Adrenal gland (tissue), 5 donors: ENCODE measurements around the gene HES7.

Experiments used
- POLR2A ChIP-seq, 2 donors: fragments of 450-650 bp; IDR thresholded peaks; one replicate each; pipeline ENCODE4 v1.6.1; 2017; ENCODE audit warnings: antibody characterized with exemption in 2 of 2, mild to moderate bottlenecking in 2 of 2, moderate library complexity in 1 of 2
- TF ChIP-seq, protein P1 (sequence below), 6 experiments: fragments of 450-650 bp in 4 of 6; fragments of 200-600 bp in 2 of 6; sonication (generic) in 1 of 6; IDR thresholded peaks; 1 replicate in 5 of 6; 2 replicates in 1 of 6; pipeline versions ENCODE4 v1.5.1 to v1.8.0; 2016 to 2021; ENCODE audit warnings: antibody characterized with exemption in 6 of 6, mild to moderate bottlenecking in 2 of 6, moderate library complexity in 1 of 6
- donor health status: DM: no; HTN: no; CAD: no.

GRCh38 chr17:8095361-8095760 lies 28.5 kb downstream of the HES7 start:
- TF ChIP-seq, protein P1, sequence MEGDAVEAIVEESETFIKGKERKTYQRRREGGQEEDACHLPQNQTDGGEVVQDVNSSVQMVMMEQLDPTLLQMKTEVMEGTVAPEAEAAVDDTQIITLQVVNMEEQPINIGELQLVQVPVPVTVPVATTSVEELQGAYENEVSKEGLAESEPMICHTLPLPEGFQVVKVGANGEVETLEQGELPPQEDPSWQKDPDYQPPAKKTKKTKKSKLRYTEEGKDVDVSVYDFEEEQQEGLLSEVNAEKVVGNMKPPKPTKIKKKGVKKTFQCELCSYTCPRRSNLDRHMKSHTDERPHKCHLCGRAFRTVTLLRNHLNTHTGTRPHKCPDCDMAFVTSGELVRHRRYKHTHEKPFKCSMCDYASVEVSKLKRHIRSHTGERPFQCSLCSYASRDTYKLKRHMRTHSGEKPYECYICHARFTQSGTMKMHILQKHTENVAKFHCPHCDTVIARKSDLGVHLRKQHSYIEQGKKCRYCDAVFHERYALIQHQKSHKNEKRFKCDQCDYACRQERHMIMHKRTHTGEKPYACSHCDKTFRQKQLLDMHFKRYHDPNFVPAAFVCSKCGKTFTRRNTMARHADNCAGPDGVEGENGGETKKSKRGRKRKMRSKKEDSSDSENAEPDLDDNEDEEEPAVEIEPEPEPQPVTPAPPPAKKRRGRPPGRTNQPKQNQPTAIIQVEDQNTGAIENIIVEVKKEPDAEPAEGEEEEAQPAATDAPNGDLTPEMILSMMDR (IDR thresholded peaks at IDR 0.05), result no peak
- TF ChIP-seq POLR2A (IDR thresholded peaks at IDR 0.05), result no peak
